ENCODE results near the gene BPIFA2. TPM values are rescaled to one million over a fixed set of nuclear protein-coding genes. Genes with fewer than 3 reads are reported as not detected.

The BPIFA2 gene
- total RNA-seq, 1 experiment from 2014 or later: not detected

- Histone ChIP-seq H3K4me2 (ENCODE audit: low read length) (no peak overlapping the region), H3K9ac (ENCODE audit: low read length) (no peak overlapping the region), H3K27ac (ENCODE audit: low read depth, low read length) (no peak overlapping the region), H3K9me3 (ENCODE audit: control insufficient read depth in 1 of 2, insufficient read depth in 1 of 2, low read depth in 1 of 2, low read length in 2 of 2) (no peaks in the 10 kb centered on the region), H3K27me3 (ENCODE audit: insufficient read depth, low read length) (peaks cover 98% of the 10 kb centered on the region), H3K9me2 (ENCODE audit: insufficient read depth) (no peaks in the 10 kb centered on the region), H3K36me3 (ENCODE audit: control insufficient read depth in 1 of 2, insufficient read depth in 2 of 2, low read length in 2 of 2) (no peaks in the 10 kb centered on the region), H3K4me1 (ENCODE audit: control insufficient read depth in 1 of 2, insufficient read depth in 2 of 2, low read length in 2 of 2) (no peaks in the 10 kb centered on the region), H2AFZ (ENCODE audit: low read depth, low read length, poor library complexity, severe bottlenecking) (no peak overlapping the region), H4K20me1 (ENCODE audit: insufficient read depth) (no peaks in the 10 kb centered on the region), H3K4me3 (replicated peaks in 1 of 2; ENCODE audit: low read depth in 1 of 2, low read length in 2 of 2) (no peak overlapping the region), H3K79me2 (ENCODE audit: insufficient read depth, low read length) (no peaks in the 10 kb centered on the region)
- intact Hi-C loops (cut with micrococcal nuclease): no loop called here
- BruUV-seq (replicated peaks): no TSS peak
- DNase-seq (ENCODE audit: low read depth, low spot score) (no peak), ATAC-seq (no peak)
- TF ChIP-seq TCF7L2 (IDR thresholded peaks at IDR 0.05; ENCODE audit: borderline replicate concordance, extremely low read depth, insufficient read depth, insufficient read length): no peak
- TF ChIP-seq EZH2phosphoT487 (IDR thresholded peaks at IDR 0.05; ENCODE audit: borderline replicate concordance): no peak
- no peak for TF ChIP-seq ZNF274 (IDR thresholded peaks at IDR 0.05; ENCODE audit: low read depth, low read length)
- TF ChIP-seq ATF3 (IDR thresholded peaks at IDR 0.05): no peak
- TF ChIP-seq CBX3 (IDR thresholded peaks at IDR 0.05; ENCODE audit: low read depth): no peak
- no peak for TF ChIP-seq CTCF (IDR thresholded peaks at IDR 0.05 in 2 of 3, conservative IDR thresholded peaks at IDR 0.05 in 1 of 3; ENCODE audit: borderline replicate concordance in 1 of 3, insufficient read depth in 1 of 3, low read depth in 2 of 3, low read length in 2 of 3)
- TF ChIP-seq MAX (IDR thresholded peaks at IDR 0.05): no peak
- no peak for TF ChIP-seq CEBPB (IDR thresholded peaks at IDR 0.05; ENCODE audit: low read depth)
- TF ChIP-seq POLR2AphosphoS5 (IDR thresholded peaks at IDR 0.05; ENCODE audit: low read depth, low read length): no peak
- TF ChIP-seq FOSL1 (IDR thresholded peaks at IDR 0.05; ENCODE audit: low read depth): no peak
- no peak for TF ChIP-seq ZBTB33 (IDR thresholded peaks at IDR 0.05; ENCODE audit: extremely low read depth, insufficient replicate concordance, low read length)
- TF ChIP-seq RAD21 (IDR thresholded peaks at IDR 0.05; ENCODE audit: low read depth): no peak
- ChIA-PET RAD21 (ENCODE audit: low non-redundant PET in 1 of 2, low total read pairs in 2 of 2, uncharacterized antibody in 2 of 2, unreplicated experiment in 2 of 2) (no interaction called here), CTCF (no interaction called here), POLR2A (no interaction called here)
Observed at GRCh38 chr20:33202451-33202850, 34.5 kb downstream of the BPIFA2 start.
